GM12878 (cell line): ENCODE measurements around the gene ACOT7. TPM values are rescaled to one million over a fixed set of nuclear protein-coding genes. Genes with fewer than 3 reads are reported as not detected.

ENCODE experiments used
- ATAC-seq: fragments of 200-7000 bp; cut with Tn5 transposase; 3 replicates; pipeline ENCODE4 v1.9.1; 2020; ENCODE audit warnings: mild to moderate bottlenecking, moderate library complexity
- BruUV-seq: library from RNA; stranded (reverse); fragments of 400-500 nt; replicated peaks from 2 replicates; lab custom pipeline; 2021; lab: Mats Ljungman, UMichigan
- CTCF ChIA-PET: fragments of 300-600 bp; sonication (Branson Sonifier 250); formaldehyde crosslinking; extraction: SDS; loops from one replicate; lab custom pipeline; 2021; ENCODE audit warnings: inconsistent platforms; lab: Yijun Ruan, JAX
- POLR2A ChIA-PET: fragments of 350-600 bp; formaldehyde crosslinking; extraction: SDS; loops from one replicate; lab custom pipeline; 2021; ENCODE audit warnings: inconsistent platforms; lab: Charles Lee
- RAD21 ChIA-PET: fragments of 300-600 bp; sonication (Branson Sonifier 250); formaldehyde crosslinking; loops from one replicate; lab custom pipeline; 2023; ENCODE audit warnings: antibody characterized with exemption; ENCODE audit not compliant: unreplicated experiment; lab: Charles Lee
- SMC1A ChIA-PET: fragments of 300-600 bp; sonication (Branson Sonifier 250); formaldehyde crosslinking; loops from one replicate; lab custom pipeline; 2023; ENCODE audit not compliant: unreplicated experiment, uncharacterized antibody; lab: Charles Lee
- DNase-seq: peaks from one replicate; pipeline ENCODE4 v3.0.0-alpha.2; 2011; ENCODE audit warnings: low read depth, low spot score
- FAIRE-seq: peaks from 3 replicates; lab custom pipeline; 2011; peaks lifted over from hg19 to GRCh38; lab: Jason Lieb, UNC
- H2AFZ ChIP-seq: 2 replicates; pipeline ENCODE4 v1.6.0; 2011; ENCODE audit warnings: low read depth, low read length, control low read depth; ENCODE audit not compliant: control insufficient read depth
- H3K27ac ChIP-seq: 2 replicates; pipeline ENCODE4 v1.5.1; 2011; ENCODE audit warnings: control low read depth; ENCODE audit not compliant: control insufficient read depth, insufficient read depth
- H3K27me3 ChIP-seq, 2 experiments: replicated peaks in 1 of 2; 2 replicates each; pipeline versions ENCODE4 v1.6.0 to v1.6.1; 2011; ENCODE audit warnings: low read length in 1 of 2; ENCODE audit not compliant: control insufficient read depth in 2 of 2, insufficient read depth in 2 of 2
- H3K36me3 ChIP-seq, 2 experiments: 2 replicates each; pipeline ENCODE4 v1.5.1; 2011; ENCODE audit warnings: low read length in 1 of 2; ENCODE audit not compliant: control insufficient read depth in 2 of 2, insufficient read depth in 2 of 2
- H3K4me1 ChIP-seq: 2 replicates; pipeline ENCODE4 v1.6.1; 2011; ENCODE audit warnings: mild to moderate bottlenecking, low read length, moderate library complexity, mixed read lengths; ENCODE audit not compliant: control insufficient read depth, insufficient read depth
- H3K4me2 ChIP-seq: 2 replicates; pipeline ENCODE4 v1.6.0; 2011; ENCODE audit warnings: control low read depth; ENCODE audit not compliant: control insufficient read depth, insufficient read depth
- H3K4me3 ChIP-seq: fragments of 200-600 bp; sonication (generic); 2 replicates; pipeline ENCODE4 v1.5.1; 2016
- H3K79me2 ChIP-seq: 2 replicates; pipeline ENCODE4 v1.6.0; 2011; ENCODE audit warnings: low read length; ENCODE audit not compliant: control insufficient read depth, insufficient read depth
- H3K9ac ChIP-seq: 2 replicates; pipeline ENCODE4 v1.8.0; 2011; ENCODE audit warnings: low read length, control low read depth, mixed read lengths; ENCODE audit not compliant: control insufficient read depth, insufficient read depth
- H3K9me3 ChIP-seq: replicated peaks from 3 replicates; pipeline ENCODE4 v1.5.1; 2011; ENCODE audit warnings: mild to moderate bottlenecking, low read length; ENCODE audit not compliant: control insufficient read depth, insufficient read depth
- H4K20me1 ChIP-seq: 2 replicates; pipeline ENCODE4 v1.6.0; 2011; ENCODE audit not compliant: control insufficient read depth, insufficient read depth
- CHD4 ChIP-seq: fragments of 200-600 bp; sonication (generic); IDR thresholded peaks from 2 replicates; pipeline ENCODE4 v1.6.1; 2016; ENCODE audit warnings: mild to moderate bottlenecking
- HDAC2 ChIP-seq: fragments of 200-600 bp; sonication (generic); IDR thresholded peaks from 2 replicates; pipeline ENCODE4 v1.6.1; 2017
- MEF2B ChIP-seq: fragments of 450-650 bp; IDR thresholded peaks from 2 replicates; pipeline ENCODE4 v1.6.1; 2018; ENCODE audit warnings: mild to moderate bottlenecking, moderate library complexity; ENCODE audit not compliant: partially characterized antibody, poor library complexity, severe bottlenecking
- NFYB ChIP-seq: IDR thresholded peaks from 2 replicates; pipeline ENCODE4 v1.6.1; 2011; ENCODE audit warnings: low read depth, mild to moderate bottlenecking, low read length, improper control_type of control experiment, moderate library complexity; ENCODE audit not compliant: insufficient read depth
- NR2C1 ChIP-seq: fragments of 450-650 bp; IDR thresholded peaks from 2 replicates; pipeline ENCODE4 v1.6.1; 2017; ENCODE audit warnings: antibody characterized with exemption, mild to moderate bottlenecking, moderate library complexity
- NRF1 ChIP-seq: conservative IDR thresholded peaks from 2 replicates; pipeline ENCODE4 v1.6.1; 2011; ENCODE audit warnings: mild to moderate bottlenecking, low read depth, low read length, improper control_type of control experiment
- SREBF1 ChIP-seq: IDR thresholded peaks from 2 replicates; pipeline ENCODE4 v1.6.1; 2012; ENCODE audit warnings: mild to moderate bottlenecking, low read length
- SRF ChIP-seq, 2 experiments: IDR thresholded peaks; 2 replicates each; pipeline ENCODE4 v1.6.1; 2011; ENCODE audit warnings: low read depth in 2 of 2, low read length in 2 of 2, mild to moderate bottlenecking in 1 of 2, moderate library complexity in 1 of 2
- TARDBP ChIP-seq: IDR thresholded peaks from 2 replicates; pipeline ENCODE4 v1.6.1; 2016; ENCODE audit warnings: borderline replicate concordance
- WGBS: methylation state at CpG from one replicate; pipeline ENCODE4 v1.1.6; 2016; ENCODE audit warnings: low lambda C conversion rate; ENCODE audit not compliant: insufficient replicate concordance, insufficient coverage; ENCODE audit errors: missing lambda C conversion rate; 5-methylcytosine and 5-hydroxymethylcytosine counted together
- in situ Hi-C: fragments of 300-500 bp; cut with MboI; formaldehyde crosslinking; loops from 9 replicates; pipeline ENCODE4 v1.14.3; 2018; ENCODE audit warnings: mixed read lengths
- intact Hi-C: fragments of 100-400 bp; cut with micrococcal nuclease; formaldehyde crosslinking; loops from one replicate; pipeline ENCODE4 v1.14.2; 2022; ENCODE audit not compliant: unreplicated experiment
- polyA plus RNA-seq, 11 experiments: library from polyadenylated mRNA; depleted of rRNA in 4 of 11; unstranded in 6 of 11; stranded (reverse) in 5 of 11; fragments of >200 nt; fragmentation: Nextera tagmentation in 4 of 11; fragmentation: Illumina TruSeq in 1 of 11; extraction: Ambion mirVana in 4 of 11; extraction: Trizol in 1 of 11; gene quantifications; 1 replicate in 1 of 11; 2 replicates in 10 of 11; pipeline versions ENCODE4 v1.2.1 to v1.2.3, GENCODE V29; 2011 to 2016; ENCODE audit warnings: inconsistent platforms in 2 of 11, missing spikeins in 2 of 11, low read depth in 1 of 11
- total RNA-seq, 4 experiments: library from RNA; depleted of rRNA in 3 of 4; stranded (reverse); fragments of >200 nt in 3 of 4; fragmentation: Illumina TruSeq in 1 of 4; extraction: Trizol in 1 of 4; gene quantifications; 2 replicates each; pipeline versions ENCODE4 v1.2.1 to v1.2.3, GENCODE V29; 2013 to 2021
- TF ChIP-seq, protein P1 (sequence below): IDR thresholded peaks from 2 replicates; pipeline ENCODE4 v1.6.1; 2012; ENCODE audit warnings: improper control_type of control experiment, low read depth, low read length; ENCODE audit not compliant: insufficient replicate concordance
- TF ChIP-seq, protein P2 (sequence below): IDR thresholded peaks from 2 replicates; pipeline ENCODE4 v1.6.1; 2012; ENCODE audit warnings: low read length, inconsistent platforms

ACOT7 gene
- total and polyA plus RNA-seq, 10 of the 15 experiments (the other 5 are each of a cell fraction or from before 2014, with no cell fraction given): 8.9 to 206 (median 61.2) TPM

DNA sequence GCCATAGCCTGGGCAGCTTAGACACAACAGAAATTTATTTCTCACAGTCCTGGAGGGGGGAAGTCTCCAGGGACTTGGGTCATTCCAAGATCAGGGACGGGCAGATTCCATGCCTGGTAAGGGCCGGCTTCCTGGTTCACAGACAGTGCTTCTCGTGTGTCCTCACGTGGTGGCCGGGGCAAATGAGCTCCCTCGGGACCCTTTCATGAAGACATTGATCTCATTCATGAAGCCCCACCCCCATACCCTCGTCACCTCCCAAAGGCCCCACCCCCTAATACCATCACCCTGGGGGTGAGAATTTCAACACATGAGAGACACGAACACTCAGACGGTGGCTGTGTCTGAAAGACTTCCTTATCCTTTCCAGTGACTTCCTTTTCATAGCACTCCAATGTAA is 51.5 kb downstream of the ACOT7 start:
- Histone ChIP-seq H3K36me3 (peaks cover 5 to 18% of the 10 kb centered on the region in 2 experiments), H3K79me2 (no peaks in the 10 kb centered on the region), H2AFZ (no peak overlapping the region), H3K27me3 (no peaks in the 10 kb centered on the region), H3K4me3 (no peak overlapping the region), H4K20me1 (no peaks in the 10 kb centered on the region), H3K9ac (no peak overlapping the region), H3K9me3 (no peaks in the 10 kb centered on the region), H3K4me2 (no peak overlapping the region), H3K4me1 (no peaks in the 10 kb centered on the region), H3K27ac (no peak overlapping the region)
- SMC1A ChIA-PET: interaction anchor here (1.1 to 1.3 kb wide), 3 partner anchors 53 to 96 kb away, joined by 3 to 5 read pairs (median 4); no protein-coding TSS in a partner anchor
- CTCF ChIA-PET: interaction anchor here (5.2 kb wide), 1 partner anchor 95 kb away, joined by 47 read pairs; no protein-coding TSS in a partner anchor
- POLR2A ChIA-PET: interaction anchor here (1.4 kb wide), 1 partner anchor 91 kb away, joined by 3 read pairs; no protein-coding TSS in a partner anchor
- intact Hi-C loops (no loop called here), in situ Hi-C loops (loop anchor here (25.0 kb wide), 1 partner anchor 830 kb away; no protein-coding TSS in a partner anchor)
- FAIRE-seq (no peak), ATAC-seq (peak; percentile 30; the same call in 2 of the 3 replicates), DNase-seq (no peak)
- no TSS peak for BruUV-seq
- RAD21 ChIA-PET: interaction anchor here (1.0 to 5.2 kb wide), 2 partner anchors 17 to 96 kb away, joined by 4 to 32 read pairs; no protein-coding TSS in a partner anchor
- WGBS: 69% methylated on average over 9 of the region's 9 CpGs
- TF ChIP-seq MEF2B (peak; percentile 27), SRF (IDR thresholded peaks at IDR 0.05; ENCODE audit: low read depth in 2 of 2, low read length in 2 of 2) (no peak)

DNA sequence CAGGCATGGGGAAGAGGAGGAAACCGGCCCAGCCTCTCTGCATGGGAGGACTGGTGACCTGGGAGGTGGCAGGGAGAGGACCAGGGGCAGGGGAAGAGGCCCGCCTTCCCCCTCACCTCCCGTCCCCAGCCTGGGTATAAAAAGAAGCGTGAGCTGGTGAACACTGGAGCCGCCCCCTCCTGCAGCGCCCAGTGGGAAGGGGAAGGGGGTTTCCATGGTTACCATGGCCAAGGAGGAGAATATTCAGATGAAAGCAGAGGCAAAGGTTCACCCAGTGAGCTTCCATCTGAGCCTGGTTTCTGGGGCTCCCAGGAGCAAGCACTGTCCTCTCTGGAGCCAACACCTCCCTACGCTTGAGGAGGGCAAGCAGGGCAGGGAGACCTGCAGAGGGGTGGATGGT is 54.9 kb downstream of the ACOT7 start:
- H3K4me1 ChIP-seq: no peaks in the 10 kb centered on the region
- FAIRE-seq: no peak
- H3K27ac ChIP-seq: no peak overlapping the region
- in situ Hi-C loops: loop anchor here (25.0 kb wide), 1 partner anchor 826 kb away; no protein-coding TSS in a partner anchor
- H3K27me3 ChIP-seq: no peaks in the 10 kb centered on the region
- POLR2A ChIA-PET: no interaction called here
- no peaks in the 10 kb centered on the region for H3K79me2 ChIP-seq
- SMC1A ChIA-PET: no interaction called here
- no peak overlapping the region for H2AFZ ChIP-seq
- no peak for DNase-seq
- CTCF ChIA-PET: interaction anchor here (2.9 kb wide), 1 partner anchor 91 kb away, joined by 10 read pairs; no protein-coding TSS in a partner anchor
- no peaks in the 10 kb centered on the region for H3K9me3 ChIP-seq
- H3K9ac ChIP-seq: no peak overlapping the region
- H4K20me1 ChIP-seq: no peaks in the 10 kb centered on the region
- intact Hi-C loops: no loop called here
- WGBS: 88% methylated on average over 4 of the region's 7 CpGs
- no peak overlapping the region for H3K4me3 ChIP-seq
- RAD21 ChIA-PET: no interaction called here
- BruUV-seq: no TSS peak
- H3K4me2 ChIP-seq: no peak overlapping the region
- no peak for ATAC-seq
- peaks cover 0 to 13% of the 10 kb centered on the region in 2 experiments for H3K36me3 ChIP-seq
- TF ChIP-seq NFYB (no peak), HDAC2 (no peak), NRF1 (no peak), TARDBP (no peak), CHD4 (no peak), NR2C1 (no peak), SREBF1 (no peak)
- TF ChIP-seq, protein P1, sequence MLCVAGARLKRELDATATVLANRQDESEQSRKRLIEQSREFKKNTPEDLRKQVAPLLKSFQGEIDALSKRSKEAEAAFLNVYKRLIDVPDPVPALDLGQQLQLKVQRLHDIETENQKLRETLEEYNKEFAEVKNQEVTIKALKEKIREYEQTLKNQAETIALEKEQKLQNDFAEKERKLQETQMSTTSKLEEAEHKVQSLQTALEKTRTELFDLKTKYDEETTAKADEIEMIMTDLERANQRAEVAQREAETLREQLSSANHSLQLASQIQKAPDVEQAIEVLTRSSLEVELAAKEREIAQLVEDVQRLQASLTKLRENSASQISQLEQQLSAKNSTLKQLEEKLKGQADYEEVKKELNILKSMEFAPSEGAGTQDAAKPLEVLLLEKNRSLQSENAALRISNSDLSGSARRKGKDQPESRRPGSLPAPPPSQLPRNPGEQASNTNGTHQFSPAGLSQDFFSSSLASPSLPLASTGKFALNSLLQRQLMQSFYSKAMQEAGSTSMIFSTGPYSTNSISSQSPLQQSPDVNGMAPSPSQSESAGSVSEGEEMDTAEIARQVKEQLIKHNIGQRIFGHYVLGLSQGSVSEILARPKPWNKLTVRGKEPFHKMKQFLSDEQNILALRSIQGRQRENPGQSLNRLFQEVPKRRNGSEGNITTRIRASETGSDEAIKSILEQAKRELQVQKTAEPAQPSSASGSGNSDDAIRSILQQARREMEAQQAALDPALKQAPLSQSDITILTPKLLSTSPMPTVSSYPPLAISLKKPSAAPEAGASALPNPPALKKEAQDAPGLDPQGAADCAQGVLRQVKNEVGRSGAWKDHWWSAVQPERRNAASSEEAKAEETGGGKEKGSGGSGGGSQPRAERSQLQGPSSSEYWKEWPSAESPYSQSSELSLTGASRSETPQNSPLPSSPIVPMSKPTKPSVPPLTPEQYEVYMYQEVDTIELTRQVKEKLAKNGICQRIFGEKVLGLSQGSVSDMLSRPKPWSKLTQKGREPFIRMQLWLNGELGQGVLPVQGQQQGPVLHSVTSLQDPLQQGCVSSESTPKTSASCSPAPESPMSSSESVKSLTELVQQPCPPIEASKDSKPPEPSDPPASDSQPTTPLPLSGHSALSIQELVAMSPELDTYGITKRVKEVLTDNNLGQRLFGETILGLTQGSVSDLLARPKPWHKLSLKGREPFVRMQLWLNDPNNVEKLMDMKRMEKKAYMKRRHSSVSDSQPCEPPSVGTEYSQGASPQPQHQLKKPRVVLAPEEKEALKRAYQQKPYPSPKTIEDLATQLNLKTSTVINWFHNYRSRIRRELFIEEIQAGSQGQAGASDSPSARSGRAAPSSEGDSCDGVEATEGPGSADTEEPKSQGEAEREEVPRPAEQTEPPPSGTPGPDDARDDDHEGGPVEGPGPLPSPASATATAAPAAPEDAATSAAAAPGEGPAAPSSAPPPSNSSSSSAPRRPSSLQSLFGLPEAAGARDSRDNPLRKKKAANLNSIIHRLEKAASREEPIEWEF: no peak
- TF ChIP-seq, protein P2, sequence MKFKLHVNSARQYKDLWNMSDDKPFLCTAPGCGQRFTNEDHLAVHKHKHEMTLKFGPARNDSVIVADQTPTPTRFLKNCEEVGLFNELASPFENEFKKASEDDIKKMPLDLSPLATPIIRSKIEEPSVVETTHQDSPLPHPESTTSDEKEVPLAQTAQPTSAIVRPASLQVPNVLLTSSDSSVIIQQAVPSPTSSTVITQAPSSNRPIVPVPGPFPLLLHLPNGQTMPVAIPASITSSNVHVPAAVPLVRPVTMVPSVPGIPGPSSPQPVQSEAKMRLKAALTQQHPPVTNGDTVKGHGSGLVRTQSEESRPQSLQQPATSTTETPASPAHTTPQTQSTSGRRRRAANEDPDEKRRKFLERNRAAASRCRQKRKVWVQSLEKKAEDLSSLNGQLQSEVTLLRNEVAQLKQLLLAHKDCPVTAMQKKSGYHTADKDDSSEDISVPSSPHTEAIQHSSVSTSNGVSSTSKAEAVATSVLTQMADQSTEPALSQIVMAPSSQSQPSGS: no peak
